SU-DHL-6 (cell line): ENCODE results near the gene JTB.

ENCODE experiments used
- EZH2phosphoT487 ChIP-seq: fragments of 200-600 bp; sonication (generic), shearing (Covaris generic); conservative IDR thresholded peaks from 2 replicates; pipeline ENCODE4 v1.6.1; 2018; ENCODE audit warnings: mild to moderate bottlenecking, antibody characterized with exemption, low read length, moderate library complexity, mixed read lengths
- TF ChIP-seq, protein P1 (sequence below): fragments of 200-600 bp; sonication (generic); IDR thresholded peaks from one replicate; pipeline ENCODE4 v1.5.1; 2017; ENCODE audit warnings: antibody characterized with exemption, mild to moderate bottlenecking, low read length, moderate library complexity; ENCODE audit not compliant: insufficient read depth, poor library complexity, severe bottlenecking

DNA sequence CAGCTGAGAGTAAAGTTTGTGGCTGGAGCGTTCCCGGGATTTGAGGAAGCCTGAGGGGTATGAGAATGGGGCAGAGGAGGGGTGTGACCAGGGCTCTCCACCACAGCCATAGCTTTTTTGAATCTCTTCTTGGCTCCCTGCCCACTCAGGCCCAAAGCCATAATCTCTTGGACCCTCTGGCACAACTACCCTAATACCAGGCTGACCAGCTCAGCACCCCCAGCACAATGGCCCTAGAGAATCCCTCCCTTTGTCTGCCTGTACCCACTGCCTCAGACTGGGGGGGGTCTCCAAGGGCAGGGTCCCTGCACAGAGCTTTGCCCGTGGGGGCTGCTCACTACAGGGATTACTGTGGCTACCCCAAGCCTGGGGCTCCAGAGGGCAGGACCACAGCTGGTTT is 38.5 kb downstream of the JTB start:
- TF ChIP-seq, protein P1, sequence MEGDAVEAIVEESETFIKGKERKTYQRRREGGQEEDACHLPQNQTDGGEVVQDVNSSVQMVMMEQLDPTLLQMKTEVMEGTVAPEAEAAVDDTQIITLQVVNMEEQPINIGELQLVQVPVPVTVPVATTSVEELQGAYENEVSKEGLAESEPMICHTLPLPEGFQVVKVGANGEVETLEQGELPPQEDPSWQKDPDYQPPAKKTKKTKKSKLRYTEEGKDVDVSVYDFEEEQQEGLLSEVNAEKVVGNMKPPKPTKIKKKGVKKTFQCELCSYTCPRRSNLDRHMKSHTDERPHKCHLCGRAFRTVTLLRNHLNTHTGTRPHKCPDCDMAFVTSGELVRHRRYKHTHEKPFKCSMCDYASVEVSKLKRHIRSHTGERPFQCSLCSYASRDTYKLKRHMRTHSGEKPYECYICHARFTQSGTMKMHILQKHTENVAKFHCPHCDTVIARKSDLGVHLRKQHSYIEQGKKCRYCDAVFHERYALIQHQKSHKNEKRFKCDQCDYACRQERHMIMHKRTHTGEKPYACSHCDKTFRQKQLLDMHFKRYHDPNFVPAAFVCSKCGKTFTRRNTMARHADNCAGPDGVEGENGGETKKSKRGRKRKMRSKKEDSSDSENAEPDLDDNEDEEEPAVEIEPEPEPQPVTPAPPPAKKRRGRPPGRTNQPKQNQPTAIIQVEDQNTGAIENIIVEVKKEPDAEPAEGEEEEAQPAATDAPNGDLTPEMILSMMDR, result no peak
- no peak for TF ChIP-seq EZH2phosphoT487
